ENCODE results near the gene SOX5. TPM values are rescaled to one million over a fixed set of nuclear protein-coding genes. Genes with fewer than 3 reads are reported as not detected.

SOX5 gene
- total RNA-seq, 1 experiment from 2014 or later, result 0.52 TPM

DNA sequence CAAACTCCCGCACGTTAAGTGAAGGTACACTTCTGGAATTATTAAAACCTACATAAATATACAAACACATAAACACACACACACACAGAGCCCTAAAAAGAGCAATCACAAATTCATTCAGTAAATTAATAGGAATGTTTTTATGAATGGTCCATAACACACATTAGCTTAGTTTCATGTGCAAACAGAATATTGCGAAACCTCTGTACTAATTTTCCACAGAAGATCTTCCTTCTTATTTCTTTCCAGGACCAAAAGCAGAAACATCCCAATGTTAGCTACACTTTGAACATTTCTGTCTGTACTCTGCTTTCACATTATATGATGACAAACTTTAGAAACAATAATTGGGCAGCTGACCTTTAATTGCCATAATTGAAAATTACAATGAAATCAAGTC lies 101.6 kb downstream of the SOX5 start (continued):
- TF ChIP-seq, protein P1, sequence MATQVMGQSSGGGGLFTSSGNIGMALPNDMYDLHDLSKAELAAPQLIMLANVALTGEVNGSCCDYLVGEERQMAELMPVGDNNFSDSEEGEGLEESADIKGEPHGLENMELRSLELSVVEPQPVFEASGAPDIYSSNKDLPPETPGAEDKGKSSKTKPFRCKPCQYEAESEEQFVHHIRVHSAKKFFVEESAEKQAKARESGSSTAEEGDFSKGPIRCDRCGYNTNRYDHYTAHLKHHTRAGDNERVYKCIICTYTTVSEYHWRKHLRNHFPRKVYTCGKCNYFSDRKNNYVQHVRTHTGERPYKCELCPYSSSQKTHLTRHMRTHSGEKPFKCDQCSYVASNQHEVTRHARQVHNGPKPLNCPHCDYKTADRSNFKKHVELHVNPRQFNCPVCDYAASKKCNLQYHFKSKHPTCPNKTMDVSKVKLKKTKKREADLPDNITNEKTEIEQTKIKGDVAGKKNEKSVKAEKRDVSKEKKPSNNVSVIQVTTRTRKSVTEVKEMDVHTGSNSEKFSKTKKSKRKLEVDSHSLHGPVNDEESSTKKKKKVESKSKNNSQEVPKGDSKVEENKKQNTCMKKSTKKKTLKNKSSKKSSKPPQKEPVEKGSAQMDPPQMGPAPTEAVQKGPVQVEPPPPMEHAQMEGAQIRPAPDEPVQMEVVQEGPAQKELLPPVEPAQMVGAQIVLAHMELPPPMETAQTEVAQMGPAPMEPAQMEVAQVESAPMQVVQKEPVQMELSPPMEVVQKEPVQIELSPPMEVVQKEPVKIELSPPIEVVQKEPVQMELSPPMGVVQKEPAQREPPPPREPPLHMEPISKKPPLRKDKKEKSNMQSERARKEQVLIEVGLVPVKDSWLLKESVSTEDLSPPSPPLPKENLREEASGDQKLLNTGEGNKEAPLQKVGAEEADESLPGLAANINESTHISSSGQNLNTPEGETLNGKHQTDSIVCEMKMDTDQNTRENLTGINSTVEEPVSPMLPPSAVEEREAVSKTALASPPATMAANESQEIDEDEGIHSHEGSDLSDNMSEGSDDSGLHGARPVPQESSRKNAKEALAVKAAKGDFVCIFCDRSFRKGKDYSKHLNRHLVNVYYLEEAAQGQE (IDR thresholded peaks at IDR 0.05; ENCODE audit: low read depth), result no peak

DNA sequence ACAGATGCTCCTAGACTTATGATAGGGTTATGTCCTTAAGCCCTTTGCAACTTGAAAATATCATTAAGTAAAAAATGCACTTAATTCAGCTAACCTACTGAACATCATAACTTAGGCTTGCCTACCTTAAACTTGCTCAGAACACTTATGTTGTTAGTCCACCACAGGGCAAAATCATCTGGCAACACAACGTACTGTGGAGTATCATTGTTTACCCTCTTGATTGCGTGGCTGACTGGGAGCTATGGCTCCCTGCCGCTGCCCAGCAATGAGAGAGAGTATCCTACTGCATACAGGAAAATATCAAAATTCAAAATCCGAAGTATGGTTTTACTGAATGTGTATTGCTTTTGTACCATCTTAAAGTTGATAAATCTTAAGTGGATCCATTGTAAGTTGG lies 105.5 kb downstream of the SOX5 start:
- CTCF ChIA-PET, result no interaction called here
- no peak for DNase-seq (ENCODE audit: low read depth, low spot score)
- intact Hi-C loops (cut with micrococcal nuclease), result no loop called here

More for the DNA sequence above, 105.5 kb downstream of the SOX5 start:
- Histone ChIP-seq H3K4me3 (replicated peaks in 1 of 2; ENCODE audit: low read depth in 1 of 2, low read length in 2 of 2) (no peak overlapping the region), H3K79me2 (ENCODE audit: insufficient read depth, low read length) (no peaks in the 10 kb centered on the region), H3K9me2 (ENCODE audit: insufficient read depth) (no peaks in the 10 kb centered on the region), H3K4me1 (ENCODE audit: control insufficient read depth in 1 of 2, insufficient read depth in 2 of 2, low read length in 2 of 2) (no peaks in the 10 kb centered on the region), H2AFZ (ENCODE audit: low read depth, low read length, poor library complexity, severe bottlenecking) (no peak overlapping the region), H3K9ac (ENCODE audit: low read length) (no peak overlapping the region), H3K36me3 (ENCODE audit: control insufficient read depth in 1 of 2, insufficient read depth in 2 of 2, low read length in 2 of 2) (no peaks in the 10 kb centered on the region), H3K27ac (ENCODE audit: low read depth, low read length) (no peak overlapping the region), H3K4me2 (ENCODE audit: low read length) (no peak overlapping the region), H3K27me3 (ENCODE audit: insufficient read depth, low read length) (no peaks in the 10 kb centered on the region), H4K20me1 (ENCODE audit: insufficient read depth) (no peaks in the 10 kb centered on the region), H3K9me3 (ENCODE audit: control insufficient read depth in 1 of 2, insufficient read depth in 1 of 2, low read depth in 1 of 2, low read length in 2 of 2) (peaks cover 6 to 18% of the 10 kb centered on the region in 2 experiments; a peak in 3 of 4 replicates)
- BruUV-seq (replicated peaks), result no TSS peak
- ATAC-seq, result no peak
- ChIA-PET RAD21 (ENCODE audit: low non-redundant PET in 1 of 2, low total read pairs in 2 of 2, uncharacterized antibody in 2 of 2, unreplicated experiment in 2 of 2) (no interaction called here), POLR2A (no interaction called here)
- TF ChIP-seq POLR2AphosphoS5 (IDR thresholded peaks at IDR 0.05; ENCODE audit: low read depth, low read length) (no peak), EGR1 (IDR thresholded peaks at IDR 0.05; ENCODE audit: low read depth) (no peak), EZH2phosphoT487 (IDR thresholded peaks at IDR 0.05; ENCODE audit: borderline replicate concordance) (no peak), RAD21 (IDR thresholded peaks at IDR 0.05; ENCODE audit: low read depth) (no peak), POLR2A (IDR thresholded peaks at IDR 0.05; ENCODE audit: borderline replicate concordance, extremely low read depth, insufficient read depth, insufficient read length) (no peak), SP1 (IDR thresholded peaks at IDR 0.05; ENCODE audit: low read depth) (no peak), FOSL1 (IDR thresholded peaks at IDR 0.05; ENCODE audit: low read depth) (no peak), JUND (IDR thresholded peaks at IDR 0.05) (no peak), CBX3 (IDR thresholded peaks at IDR 0.05; ENCODE audit: low read depth) (no peak)
- TF ChIP-seq, protein P2, sequence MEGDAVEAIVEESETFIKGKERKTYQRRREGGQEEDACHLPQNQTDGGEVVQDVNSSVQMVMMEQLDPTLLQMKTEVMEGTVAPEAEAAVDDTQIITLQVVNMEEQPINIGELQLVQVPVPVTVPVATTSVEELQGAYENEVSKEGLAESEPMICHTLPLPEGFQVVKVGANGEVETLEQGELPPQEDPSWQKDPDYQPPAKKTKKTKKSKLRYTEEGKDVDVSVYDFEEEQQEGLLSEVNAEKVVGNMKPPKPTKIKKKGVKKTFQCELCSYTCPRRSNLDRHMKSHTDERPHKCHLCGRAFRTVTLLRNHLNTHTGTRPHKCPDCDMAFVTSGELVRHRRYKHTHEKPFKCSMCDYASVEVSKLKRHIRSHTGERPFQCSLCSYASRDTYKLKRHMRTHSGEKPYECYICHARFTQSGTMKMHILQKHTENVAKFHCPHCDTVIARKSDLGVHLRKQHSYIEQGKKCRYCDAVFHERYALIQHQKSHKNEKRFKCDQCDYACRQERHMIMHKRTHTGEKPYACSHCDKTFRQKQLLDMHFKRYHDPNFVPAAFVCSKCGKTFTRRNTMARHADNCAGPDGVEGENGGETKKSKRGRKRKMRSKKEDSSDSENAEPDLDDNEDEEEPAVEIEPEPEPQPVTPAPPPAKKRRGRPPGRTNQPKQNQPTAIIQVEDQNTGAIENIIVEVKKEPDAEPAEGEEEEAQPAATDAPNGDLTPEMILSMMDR (IDR thresholded peaks at IDR 0.05 in 2 of 3, conservative IDR thresholded peaks at IDR 0.05 in 1 of 3; ENCODE audit: borderline replicate concordance in 1 of 3, insufficient read depth in 1 of 3, low read depth in 2 of 3, low read length in 2 of 3), result no peak
- TF ChIP-seq, protein P1 (IDR thresholded peaks at IDR 0.05; ENCODE audit: low read depth), result no peak
- TF ChIP-seq, protein P3, sequence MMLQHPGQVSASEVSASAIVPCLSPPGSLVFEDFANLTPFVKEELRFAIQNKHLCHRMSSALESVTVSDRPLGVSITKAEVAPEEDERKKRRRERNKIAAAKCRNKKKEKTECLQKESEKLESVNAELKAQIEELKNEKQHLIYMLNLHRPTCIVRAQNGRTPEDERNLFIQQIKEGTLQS (IDR thresholded peaks at IDR 0.05), result no peak
